HFF-Myc (cell line): ENCODE measurements around the gene AMBRA1.

ENCODE experiments used
- DNase-seq: peaks from one replicate; pipeline ENCODE4 v3.0.0-alpha.2; 2011; ENCODE audit warnings: low read depth; ENCODE audit errors: extremely low read depth
- H3K4me3 ChIP-seq: replicated peaks from 2 replicates; pipeline ENCODE4 v1.5.1; 2011; ENCODE audit warnings: low read depth, mild to moderate bottlenecking, control low read depth, low read length
- TF ChIP-seq, protein P1 (sequence below): IDR thresholded peaks from 2 replicates; pipeline ENCODE4 v1.5.1; 2012; ENCODE audit warnings: mild to moderate bottlenecking, low read depth, low read length, control low read depth; ENCODE audit errors: missing control alignments

AMBRA1 gene

DNA sequence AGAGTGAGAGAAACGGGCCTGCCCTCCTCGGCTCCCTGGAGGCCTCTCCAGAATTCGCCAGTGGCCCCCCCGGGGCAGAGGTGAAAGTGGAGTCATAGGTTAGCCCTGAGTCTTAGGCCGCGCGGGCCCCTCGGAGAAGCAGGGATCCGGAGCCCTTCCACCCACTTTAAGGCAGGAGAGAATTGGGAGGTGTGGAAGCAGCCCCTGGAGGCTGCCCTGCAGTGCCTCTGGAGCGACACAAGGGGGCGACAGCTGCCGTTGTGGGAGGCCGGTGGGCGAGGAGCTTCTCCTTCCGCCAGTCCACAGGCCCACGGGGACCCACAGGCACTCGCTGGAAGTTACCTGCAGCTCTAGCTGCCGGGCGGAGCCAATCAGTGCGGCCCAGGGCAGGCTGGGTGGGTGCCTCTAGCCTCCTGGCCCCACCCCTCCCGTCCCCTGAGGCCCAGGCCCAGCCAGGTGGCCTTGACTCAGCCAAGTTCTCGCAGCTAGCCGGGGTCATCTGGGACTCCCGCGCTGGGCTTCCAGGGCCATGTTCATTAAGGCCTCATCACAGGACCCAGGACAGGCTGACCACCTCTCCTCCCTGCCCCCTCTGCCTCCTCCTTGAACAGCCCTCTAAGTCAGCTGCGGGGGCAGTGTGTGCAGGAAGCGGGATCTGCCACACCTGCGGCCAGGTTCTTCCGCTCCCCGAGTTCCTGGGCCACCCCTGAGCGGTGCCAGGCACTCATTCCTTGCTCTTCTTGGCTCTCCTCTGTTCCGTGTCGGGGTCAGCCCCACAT, 241.6 kb downstream of the AMBRA1 start:
- no peak overlapping the region for H3K4me3 ChIP-seq
- DNase-seq, result no peak
- TF ChIP-seq, protein P1, sequence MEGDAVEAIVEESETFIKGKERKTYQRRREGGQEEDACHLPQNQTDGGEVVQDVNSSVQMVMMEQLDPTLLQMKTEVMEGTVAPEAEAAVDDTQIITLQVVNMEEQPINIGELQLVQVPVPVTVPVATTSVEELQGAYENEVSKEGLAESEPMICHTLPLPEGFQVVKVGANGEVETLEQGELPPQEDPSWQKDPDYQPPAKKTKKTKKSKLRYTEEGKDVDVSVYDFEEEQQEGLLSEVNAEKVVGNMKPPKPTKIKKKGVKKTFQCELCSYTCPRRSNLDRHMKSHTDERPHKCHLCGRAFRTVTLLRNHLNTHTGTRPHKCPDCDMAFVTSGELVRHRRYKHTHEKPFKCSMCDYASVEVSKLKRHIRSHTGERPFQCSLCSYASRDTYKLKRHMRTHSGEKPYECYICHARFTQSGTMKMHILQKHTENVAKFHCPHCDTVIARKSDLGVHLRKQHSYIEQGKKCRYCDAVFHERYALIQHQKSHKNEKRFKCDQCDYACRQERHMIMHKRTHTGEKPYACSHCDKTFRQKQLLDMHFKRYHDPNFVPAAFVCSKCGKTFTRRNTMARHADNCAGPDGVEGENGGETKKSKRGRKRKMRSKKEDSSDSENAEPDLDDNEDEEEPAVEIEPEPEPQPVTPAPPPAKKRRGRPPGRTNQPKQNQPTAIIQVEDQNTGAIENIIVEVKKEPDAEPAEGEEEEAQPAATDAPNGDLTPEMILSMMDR, result peak; percentile 73

DNA sequence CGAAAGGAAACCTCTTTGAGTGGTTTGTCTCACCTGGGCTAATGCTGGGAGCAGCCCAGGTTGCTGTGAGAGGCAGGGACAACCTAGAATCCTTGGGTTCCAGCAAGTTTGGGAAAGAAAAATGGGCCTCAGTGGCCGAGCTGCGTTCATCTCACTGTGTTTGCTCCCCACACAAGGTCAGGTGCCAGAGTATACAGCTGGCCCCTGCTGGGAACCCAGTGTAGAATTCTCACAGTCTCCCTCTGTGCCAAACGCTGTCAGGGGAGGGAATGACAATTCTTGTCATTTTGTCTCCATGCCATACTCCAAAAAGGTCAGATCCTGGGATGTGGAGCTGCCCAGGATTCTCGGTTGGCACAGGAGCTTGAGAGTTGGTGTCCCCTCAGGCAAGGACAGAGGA, 242.2 kb downstream of the AMBRA1 start:
- TF ChIP-seq, protein P1, result no peak
- H3K4me3 ChIP-seq, result no peak overlapping the region
- DNase-seq, result no peak

DNA sequence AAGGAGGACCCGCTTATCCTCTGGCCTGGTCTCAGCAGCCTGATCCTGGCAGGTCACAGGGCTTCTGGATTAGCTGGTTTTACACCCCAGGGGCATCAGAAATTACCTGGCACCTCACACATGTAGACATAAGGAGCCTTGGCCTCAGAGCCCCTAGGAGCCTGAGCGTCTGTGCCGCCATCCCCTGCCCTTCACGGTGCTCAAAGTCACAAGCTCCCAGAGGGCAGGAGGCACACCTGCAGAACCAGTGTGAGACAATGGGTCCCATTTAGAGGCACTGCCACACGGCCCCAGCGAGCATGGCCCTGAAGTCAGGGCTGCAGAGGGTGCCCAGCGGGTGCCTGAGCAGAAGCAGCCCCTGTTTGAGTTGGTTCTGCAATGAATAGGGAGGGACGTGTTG, 242.7 kb downstream of the AMBRA1 start:
- H3K4me3 ChIP-seq, result no peak overlapping the region
- TF ChIP-seq, protein P1, result no peak
- no peak for DNase-seq

DNA sequence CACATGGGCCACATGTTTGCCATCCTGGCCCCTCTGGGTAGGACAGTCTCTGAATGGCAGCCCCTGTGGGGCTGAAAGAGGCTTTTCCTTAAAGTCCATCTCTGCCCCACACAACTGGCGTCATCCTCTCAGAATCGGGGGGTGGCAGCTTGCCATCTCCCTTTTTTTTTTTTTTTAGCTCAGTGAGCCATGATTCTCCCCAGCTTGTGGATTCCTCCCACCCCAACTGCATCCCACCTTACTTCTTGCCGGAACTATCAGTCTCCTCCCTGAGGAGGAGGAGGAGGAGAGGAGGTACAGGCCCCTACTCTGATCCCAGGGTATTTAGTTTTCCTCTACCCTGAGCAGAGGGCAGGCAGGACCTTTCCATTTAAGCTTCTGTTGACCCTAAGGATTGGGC, 243.1 kb downstream of the AMBRA1 start:
- no peak overlapping the region for H3K4me3 ChIP-seq
- TF ChIP-seq, protein P1, result no peak
- no peak for DNase-seq

DNA sequence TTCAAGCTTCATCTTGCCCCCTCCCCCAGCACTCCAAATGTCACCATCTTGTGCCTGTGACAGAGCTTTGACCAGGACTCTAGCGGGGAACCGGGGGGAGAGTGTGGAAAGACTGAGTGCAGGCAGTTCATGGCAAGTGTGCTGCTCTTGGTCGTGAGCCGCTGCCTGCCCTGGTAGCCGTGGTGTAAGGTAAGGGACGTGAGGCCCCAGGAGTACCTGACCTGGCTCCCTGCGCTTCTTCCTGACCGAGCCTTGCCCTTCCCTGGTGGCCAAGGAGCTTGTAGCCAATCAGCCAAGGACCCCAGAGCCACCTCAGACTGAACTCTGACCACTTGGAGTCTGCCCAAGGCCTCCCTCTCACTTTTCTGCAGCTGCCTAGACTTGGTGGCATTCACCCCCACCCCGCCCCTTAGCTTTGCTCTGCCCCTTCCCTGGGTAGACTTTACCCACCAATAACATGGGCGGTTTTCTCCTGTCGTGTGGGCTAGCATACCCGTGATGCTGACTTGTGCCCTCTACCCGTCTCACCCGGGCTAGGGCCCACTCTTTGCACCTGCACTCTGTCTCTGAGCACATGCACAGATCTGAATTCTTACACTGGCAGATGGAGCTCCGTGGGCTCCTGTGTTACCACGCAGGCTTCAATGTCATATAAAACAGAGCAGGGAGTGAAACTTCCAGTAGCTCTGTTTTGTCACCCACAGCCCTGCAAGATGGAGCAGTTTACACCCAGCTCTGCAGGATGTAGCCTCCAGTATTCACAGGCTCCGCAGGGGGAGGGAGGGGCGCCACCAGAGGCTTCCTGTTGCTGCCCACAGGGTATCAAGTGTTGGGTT, 245.0 kb downstream of the AMBRA1 start:
- peak overlapping the region; percentile 83 for H3K4me3 ChIP-seq
- TF ChIP-seq, protein P1, result no peak
- DNase-seq, result no peak

DNA sequence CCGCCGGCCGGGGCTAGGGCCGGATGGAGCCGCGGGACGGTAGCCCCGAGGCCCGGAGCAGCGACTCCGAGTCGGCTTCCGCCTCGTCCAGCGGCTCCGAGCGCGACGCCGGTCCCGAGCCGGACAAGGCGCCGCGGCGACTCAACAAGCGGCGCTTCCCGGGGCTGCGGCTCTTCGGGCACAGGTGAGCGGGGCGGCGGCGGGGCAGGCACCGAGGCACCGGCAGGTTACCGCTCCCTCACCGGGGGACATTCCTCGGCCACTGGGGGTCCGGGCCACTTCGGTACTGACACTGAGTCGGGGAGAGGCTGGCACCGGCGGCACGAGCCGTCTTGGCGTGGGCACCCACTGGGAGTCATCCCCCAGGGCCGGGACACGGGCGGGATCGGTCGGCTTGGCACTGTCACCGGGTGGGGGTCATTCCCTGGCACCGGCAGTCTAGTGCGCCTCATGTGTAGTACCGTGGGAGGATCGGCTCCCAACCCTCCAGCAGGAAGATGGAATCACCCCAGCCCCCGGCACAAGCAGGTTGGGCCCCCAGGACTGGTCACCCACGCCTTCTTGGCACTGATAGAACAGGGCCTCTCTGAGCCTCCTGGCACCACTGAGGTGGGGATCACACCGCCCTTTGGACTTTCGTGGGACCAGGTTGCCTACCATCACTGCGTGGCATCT, 246.0 kb downstream of the AMBRA1 start:
- DNase-seq, result no peak
- TF ChIP-seq, protein P1, result no peak
- peak overlapping the region; percentile 83 for H3K4me3 ChIP-seq
